ENCODE data around the gene PDGFB. TPM values are rescaled to one million over a fixed set of nuclear protein-coding genes. Genes with fewer than 3 reads are reported as not detected.

The PDGFB gene
- total RNA-seq, 1 experiment from 2014 or later, result 2.9 TPM

- Histone ChIP-seq H3K9ac (ENCODE audit: low read length) (no peak overlapping the region), H3K9me2 (replicated peaks; ENCODE audit: insufficient read depth, low read length) (no peaks in the 10 kb centered on the region), H3K27me3 (ENCODE audit: low read length) (no peaks in the 10 kb centered on the region), H3K4me2 (ENCODE audit: low read depth, low read length, poor library complexity, severe bottlenecking) (no peak overlapping the region), H3K9me3 (ENCODE audit: low read length) (no peaks in the 10 kb centered on the region), H3K79me2 (ENCODE audit: low read length) (no peaks in the 10 kb centered on the region), H3K4me1 (ENCODE audit: low read length) (no peaks in the 10 kb centered on the region), H4K20me1 (ENCODE audit: insufficient read depth, low read depth, low read length) (peaks cover 4% of the 10 kb centered on the region; the same call in 1 of the 2 replicates), H3K36me3 (ENCODE audit: insufficient read depth, low read length) (no peaks in the 10 kb centered on the region), H2AFZ (ENCODE audit: low read length) (no peak overlapping the region), H3K4me3 (ENCODE audit: low read length) (no peak overlapping the region), H3K27ac (ENCODE audit: low read length) (no peak overlapping the region)
- no peak for DNase-seq
Measured at GRCh38 chr22:39205344-39206021, 39.3 kb downstream of the PDGFB start.

GRCh38 chr22:39204216-39204615, 40.6 kb downstream of the PDGFB start:
- no peak overlapping the region for H3K9ac ChIP-seq (ENCODE audit: low read length)
- no peak for DNase-seq
- H3K4me2 ChIP-seq (ENCODE audit: low read depth, low read length, poor library complexity, severe bottlenecking), result no peak overlapping the region
- no peak overlapping the region for H2AFZ ChIP-seq (ENCODE audit: low read length)
- H3K9me2 ChIP-seq (replicated peaks; ENCODE audit: insufficient read depth, low read length), result no peaks in the 10 kb centered on the region
- H3K36me3 ChIP-seq (ENCODE audit: insufficient read depth, low read length), result no peaks in the 10 kb centered on the region
- no peaks in the 10 kb centered on the region for H3K79me2 ChIP-seq (ENCODE audit: low read length)
- H3K4me3 ChIP-seq (ENCODE audit: low read length), result no peak overlapping the region
- H4K20me1 ChIP-seq (ENCODE audit: insufficient read depth, low read depth, low read length), result no peaks in the 10 kb centered on the region
- H3K4me1 ChIP-seq (ENCODE audit: low read length), result no peaks in the 10 kb centered on the region
- H3K27ac ChIP-seq (ENCODE audit: low read length), result no peak overlapping the region
- no peaks in the 10 kb centered on the region for H3K27me3 ChIP-seq (ENCODE audit: low read length)
- H3K9me3 ChIP-seq (ENCODE audit: low read length), result no peaks in the 10 kb centered on the region

- H3K79me2 ChIP-seq (ENCODE audit: low read length), result no peaks in the 10 kb centered on the region
- H3K4me3 ChIP-seq (ENCODE audit: low read length), result no peak overlapping the region
- DNase-seq, result no peak
- H3K4me2 ChIP-seq (ENCODE audit: low read depth, low read length, poor library complexity, severe bottlenecking), result no peak overlapping the region
- no peak overlapping the region for H2AFZ ChIP-seq (ENCODE audit: low read length)
- no peak overlapping the region for H3K9ac ChIP-seq (ENCODE audit: low read length)
- H3K27ac ChIP-seq (ENCODE audit: low read length), result no peak overlapping the region
- H3K9me3 ChIP-seq (ENCODE audit: low read length), result no peaks in the 10 kb centered on the region
- no peaks in the 10 kb centered on the region for H3K9me2 ChIP-seq (replicated peaks; ENCODE audit: insufficient read depth, low read length)
- H4K20me1 ChIP-seq (ENCODE audit: insufficient read depth, low read depth, low read length), result no peaks in the 10 kb centered on the region
- no peaks in the 10 kb centered on the region for H3K36me3 ChIP-seq (ENCODE audit: insufficient read depth, low read length)
- H3K4me1 ChIP-seq (ENCODE audit: low read length), result no peaks in the 10 kb centered on the region
- no peaks in the 10 kb centered on the region for H3K27me3 ChIP-seq (ENCODE audit: low read length)
Measured at GRCh38 chr22:39197578-39197977, 47.2 kb downstream of the PDGFB start.

GRCh38 chr22:39194098-39194497, 50.7 kb downstream of the PDGFB start:
- H3K36me3 ChIP-seq (ENCODE audit: insufficient read depth, low read length), result no peaks in the 10 kb centered on the region
- H3K4me3 ChIP-seq (ENCODE audit: low read length), result no peak overlapping the region
- no peaks in the 10 kb centered on the region for H3K9me2 ChIP-seq (replicated peaks; ENCODE audit: insufficient read depth, low read length)
- no peak overlapping the region for H3K27ac ChIP-seq (ENCODE audit: low read length)
- H3K4me1 ChIP-seq (ENCODE audit: low read length), result no peaks in the 10 kb centered on the region
- DNase-seq, result no peak
- no peak overlapping the region for H2AFZ ChIP-seq (ENCODE audit: low read length)
- H3K79me2 ChIP-seq (ENCODE audit: low read length), result no peaks in the 10 kb centered on the region
- no peak overlapping the region for H3K4me2 ChIP-seq (ENCODE audit: low read depth, low read length, poor library complexity, severe bottlenecking)
- no peaks in the 10 kb centered on the region for H4K20me1 ChIP-seq (ENCODE audit: insufficient read depth, low read depth, low read length)
- no peak overlapping the region for H3K9ac ChIP-seq (ENCODE audit: low read length)
- no peaks in the 10 kb centered on the region for H3K27me3 ChIP-seq (ENCODE audit: low read length)
- no peaks in the 10 kb centered on the region for H3K9me3 ChIP-seq (ENCODE audit: low read length)

- H3K27ac ChIP-seq (ENCODE audit: low read length), result no peak overlapping the region
- no peaks in the 10 kb centered on the region for H3K79me2 ChIP-seq (ENCODE audit: low read length)
- no peaks in the 10 kb centered on the region for H4K20me1 ChIP-seq (ENCODE audit: insufficient read depth, low read depth, low read length)
- H3K9me3 ChIP-seq (ENCODE audit: low read length), result no peaks in the 10 kb centered on the region
- no peak for DNase-seq
- no peaks in the 10 kb centered on the region for H3K36me3 ChIP-seq (ENCODE audit: insufficient read depth, low read length)
- H3K9me2 ChIP-seq (replicated peaks; ENCODE audit: insufficient read depth, low read length), result no peaks in the 10 kb centered on the region
- no peaks in the 10 kb centered on the region for H3K4me1 ChIP-seq (ENCODE audit: low read length)
- H3K4me2 ChIP-seq (ENCODE audit: low read depth, low read length, poor library complexity, severe bottlenecking), result no peak overlapping the region
- H3K4me3 ChIP-seq (ENCODE audit: low read length), result no peak overlapping the region
- H2AFZ ChIP-seq (ENCODE audit: low read length), result no peak overlapping the region
- no peak overlapping the region for H3K9ac ChIP-seq (ENCODE audit: low read length)
- H3K27me3 ChIP-seq (ENCODE audit: low read length), result no peaks in the 10 kb centered on the region
Measured at GRCh38 chr22:39188809-39189208, 56.0 kb downstream of the PDGFB start.

GRCh38 chr22:39185601-39186012, 59.2 kb downstream of the PDGFB start:
- Histone ChIP-seq H2AFZ (ENCODE audit: low read length) (no peak overlapping the region), H3K4me2 (ENCODE audit: low read depth, low read length, poor library complexity, severe bottlenecking) (no peak overlapping the region), H3K9me2 (replicated peaks; ENCODE audit: insufficient read depth, low read length) (no peaks in the 10 kb centered on the region), H3K36me3 (ENCODE audit: insufficient read depth, low read length) (no peaks in the 10 kb centered on the region), H3K9ac (ENCODE audit: low read length) (no peak overlapping the region), H3K27ac (ENCODE audit: low read length) (no peak overlapping the region), H3K4me3 (ENCODE audit: low read length) (no peak overlapping the region), H3K9me3 (ENCODE audit: low read length) (no peaks in the 10 kb centered on the region), H4K20me1 (ENCODE audit: insufficient read depth, low read depth, low read length) (no peaks in the 10 kb centered on the region), H3K4me1 (ENCODE audit: low read length) (no peaks in the 10 kb centered on the region), H3K79me2 (ENCODE audit: low read length) (no peaks in the 10 kb centered on the region), H3K27me3 (ENCODE audit: low read length) (no peaks in the 10 kb centered on the region)
- no peak for DNase-seq

GRCh38 chr22:39184586-39185577, 59.9 kb downstream of the PDGFB start:
- no peak overlapping the region for H3K9ac ChIP-seq (ENCODE audit: low read length)

GRCh38 chr22:39183991-39184585, 60.7 kb downstream of the PDGFB start:
- H3K27me3 ChIP-seq (ENCODE audit: low read length), result no peaks in the 10 kb centered on the region
- H3K9me3 ChIP-seq (ENCODE audit: low read length), result no peaks in the 10 kb centered on the region
- DNase-seq, result peak; percentile 71
- H3K27ac ChIP-seq (ENCODE audit: low read length), result no peak overlapping the region
- H3K9me2 ChIP-seq (replicated peaks; ENCODE audit: insufficient read depth, low read length), result no peaks in the 10 kb centered on the region
- H4K20me1 ChIP-seq (ENCODE audit: insufficient read depth, low read depth, low read length), result no peaks in the 10 kb centered on the region
- no peaks in the 10 kb centered on the region for H3K79me2 ChIP-seq (ENCODE audit: low read length)
- no peaks in the 10 kb centered on the region for H3K36me3 ChIP-seq (ENCODE audit: insufficient read depth, low read length)
- no peak overlapping the region for H3K4me2 ChIP-seq (ENCODE audit: low read depth, low read length, poor library complexity, severe bottlenecking)
- no peak overlapping the region for H2AFZ ChIP-seq (ENCODE audit: low read length)
- H3K4me1 ChIP-seq (ENCODE audit: low read length), result no peaks in the 10 kb centered on the region
- H3K4me3 ChIP-seq (ENCODE audit: low read length), result no peak overlapping the region
- no peak overlapping the region for H3K9ac ChIP-seq (ENCODE audit: low read length)

More at GRCh38 chr22:39184586-39185577, 59.9 kb downstream of the PDGFB start:
- Histone ChIP-seq H2AFZ (ENCODE audit: low read length) (no peak overlapping the region), H4K20me1 (ENCODE audit: insufficient read depth, low read depth, low read length) (no peaks in the 10 kb centered on the region), H3K4me3 (ENCODE audit: low read length) (no peak overlapping the region), H3K4me1 (ENCODE audit: low read length) (no peaks in the 10 kb centered on the region), H3K27me3 (ENCODE audit: low read length) (no peaks in the 10 kb centered on the region), H3K79me2 (ENCODE audit: low read length) (no peaks in the 10 kb centered on the region), H3K9me2 (replicated peaks; ENCODE audit: insufficient read depth, low read length) (no peaks in the 10 kb centered on the region), H3K27ac (ENCODE audit: low read length) (no peak overlapping the region), H3K4me2 (ENCODE audit: low read depth, low read length, poor library complexity, severe bottlenecking) (no peak overlapping the region), H3K9me3 (ENCODE audit: low read length) (no peaks in the 10 kb centered on the region), H3K36me3 (ENCODE audit: insufficient read depth, low read length) (no peaks in the 10 kb centered on the region)
- no peak for DNase-seq

All from Karpas-422 (cell line).